Liver (tissue), 9 donors: ENCODE results near the gene COX11. TPM values are rescaled to one million over a fixed set of nuclear protein-coding genes. Genes with fewer than 3 reads are reported as not detected.

Source experiments
- DNase-seq: peaks from one replicate; pipeline ENCODE4 v3.0.0-alpha.2; 2017; ENCODE audit warnings: low spot score
- H3K27ac ChIP-seq, 2 donors: one replicate each; pipeline ENCODE4 v1.7.0; 2013; ENCODE audit warnings: inconsistent platforms in 2 of 2, low read length in 2 of 2, control low read depth in 1 of 2, low read depth in 1 of 2, mild to moderate bottlenecking in 1 of 2
- H3K27me3 ChIP-seq, 4 donors: one replicate each; pipeline versions ENCODE4 v1.6.1 to v1.7.0; 2013; ENCODE audit warnings: low read length in 3 of 4, inconsistent platforms in 1 of 4, mild to moderate bottlenecking in 1 of 4, moderate library complexity in 1 of 4; ENCODE audit not compliant: control insufficient read depth in 4 of 4, insufficient read depth in 4 of 4
- H3K36me3 ChIP-seq, 4 donors: one replicate each; pipeline versions ENCODE4 v1.6.1 to v1.7.0; 2013; ENCODE audit warnings: low read length in 3 of 4, mild to moderate bottlenecking in 3 of 4, low read depth in 1 of 4, moderate library complexity in 1 of 4; ENCODE audit not compliant: control insufficient read depth in 4 of 4, insufficient read depth in 3 of 4
- H3K4me1 ChIP-seq, 4 donors: one replicate each; pipeline versions ENCODE4 v1.6.1 to v1.7.0; 2013; ENCODE audit warnings: low read length in 3 of 4, mild to moderate bottlenecking in 3 of 4, moderate library complexity in 1 of 4; ENCODE audit not compliant: control insufficient read depth in 4 of 4, insufficient read depth in 4 of 4
- H3K4me3 ChIP-seq, 3 donors: one replicate each; pipeline versions ENCODE4 v1.6.1 to v1.7.0; 2013; ENCODE audit warnings: low read length in 3 of 3, control low read depth in 1 of 3, low read depth in 1 of 3, mild to moderate bottlenecking in 1 of 3
- H3K9ac ChIP-seq, 2 donors: one replicate each; pipeline ENCODE4 v1.7.0; 2013; ENCODE audit warnings: low read length in 2 of 2, mild to moderate bottlenecking in 2 of 2, moderate library complexity in 2 of 2, control low read depth in 1 of 2, low read depth in 1 of 2
- H3K9me3 ChIP-seq, 4 donors: one replicate each; pipeline versions ENCODE4 v1.6.1 to v1.7.0; 2013; ENCODE audit warnings: low read length in 3 of 4; ENCODE audit not compliant: control insufficient read depth in 4 of 4
- CTCF ChIP-seq: fragments of 150-350 bp; IDR thresholded peaks from 2 replicates; pipeline ENCODE4 v1.5.1; 2017; ENCODE audit warnings: improper control_type of control experiment, low read depth, low read length; ENCODE audit not compliant: missing input control
- EGR1 ChIP-seq, 2 donors: IDR thresholded peaks; 2 replicates each; pipeline ENCODE4 v1.6.1; 2016 to 2018; ENCODE audit warnings: antibody characterized with exemption in 2 of 2, low read depth in 2 of 2
- FOXA1 ChIP-seq: IDR thresholded peaks from 2 replicates; pipeline ENCODE4 v1.6.1; 2016; ENCODE audit warnings: antibody characterized with exemption
- FOXA2 ChIP-seq: IDR thresholded peaks from 2 replicates; pipeline ENCODE4 v1.6.1; 2016; ENCODE audit warnings: antibody characterized with exemption
- GABPA ChIP-seq, 2 donors: IDR thresholded peaks in 1 of 2; conservative IDR thresholded peaks in 1 of 2; 2 replicates each; pipeline ENCODE4 v1.6.1; 2016; ENCODE audit warnings: antibody characterized with exemption in 2 of 2, mild to moderate bottlenecking in 1 of 2, moderate library complexity in 1 of 2
- HNF4A ChIP-seq, 2 donors: conservative IDR thresholded peaks; 2 replicates each; pipeline ENCODE4 v1.6.1; 2016; ENCODE audit warnings: antibody characterized with exemption in 2 of 2, mild to moderate bottlenecking in 2 of 2
- HNF4G ChIP-seq: IDR thresholded peaks from 2 replicates; pipeline ENCODE4 v1.6.1; 2016; ENCODE audit warnings: antibody characterized with exemption
- JUND ChIP-seq, 2 donors: IDR thresholded peaks; 2 replicates each; pipeline ENCODE4 v1.6.1; 2016; ENCODE audit warnings: antibody characterized with exemption in 2 of 2
- MAX ChIP-seq: IDR thresholded peaks from 2 replicates; pipeline ENCODE4 v1.6.1; 2016; ENCODE audit warnings: antibody characterized with exemption
- NR2F2 ChIP-seq: IDR thresholded peaks from 2 replicates; pipeline ENCODE4 v1.6.1; 2016; ENCODE audit warnings: antibody characterized with exemption
- RAD21 ChIP-seq, 2 donors: IDR thresholded peaks; 2 replicates each; pipeline ENCODE4 v1.6.1; 2016; ENCODE audit warnings: antibody characterized with exemption in 2 of 2, mild to moderate bottlenecking in 2 of 2
- RXRA ChIP-seq, 2 donors: IDR thresholded peaks; 2 replicates each; pipeline ENCODE4 v1.6.1; 2017 to 2018; ENCODE audit warnings: antibody characterized with exemption in 2 of 2, mild to moderate bottlenecking in 1 of 2
- SP1 ChIP-seq: IDR thresholded peaks from 2 replicates; pipeline ENCODE4 v1.6.1; 2018; ENCODE audit warnings: antibody characterized with exemption, mild to moderate bottlenecking
- TAF1 ChIP-seq: conservative IDR thresholded peaks from 2 replicates; pipeline ENCODE4 v1.6.1; 2016; ENCODE audit warnings: antibody characterized with exemption, mild to moderate bottlenecking
- YY1 ChIP-seq: IDR thresholded peaks from 2 replicates; pipeline ENCODE4 v1.6.1; 2016; ENCODE audit warnings: antibody characterized with exemption, mild to moderate bottlenecking
- ZBTB33 ChIP-seq: IDR thresholded peaks from 2 replicates; pipeline ENCODE4 v1.6.1; 2016; ENCODE audit warnings: antibody characterized with exemption
- WGBS: extraction: QIAGEN DNeasy Blood & Tissue Kit; methylation state at CpG from one replicate; pipeline ENCODE4 v1.1.7; 2013; 5-methylcytosine and 5-hydroxymethylcytosine counted together
- polyA plus RNA-seq, 2 donors: library from polyadenylated mRNA; stranded (reverse) in 1 of 2; unstranded in 1 of 2; fragments of 200-250 nt in 1 of 2; fragments of >200 nt in 1 of 2; fragmentation: Nextera tagmentation in 1 of 2; extraction: Ambion mirVana in 1 of 2; gene quantifications; one replicate each; pipeline versions ENCODE4 v1.2.1 to v1.2.3, GENCODE V29; 2013 to 2015
- total RNA-seq, 2 donors: library from RNA; depleted of rRNA; stranded (reverse); fragments of >200 nt; gene quantifications; one replicate each; pipeline ENCODE4 v1.2.3, GENCODE V29; 2014
- TF ChIP-seq, protein P1 (sequence below): IDR thresholded peaks from 2 replicates; pipeline ENCODE4 v1.6.1; 2016; ENCODE audit warnings: antibody characterized with exemption
- TF ChIP-seq, protein P2 (sequence below): IDR thresholded peaks from 2 replicates; pipeline ENCODE4 v1.6.1; 2016; ENCODE audit warnings: antibody characterized with exemption, mild to moderate bottlenecking
- donor health status: healthy.
- donor health status: healthy.
- donor health status: healthy.
- donor health status: healthy.
- donor health status: healthy.

COX11 gene
- total and polyA plus RNA-seq, 4 donors = 29.0 to 46.7 (median 35.1) TPM

DNA sequence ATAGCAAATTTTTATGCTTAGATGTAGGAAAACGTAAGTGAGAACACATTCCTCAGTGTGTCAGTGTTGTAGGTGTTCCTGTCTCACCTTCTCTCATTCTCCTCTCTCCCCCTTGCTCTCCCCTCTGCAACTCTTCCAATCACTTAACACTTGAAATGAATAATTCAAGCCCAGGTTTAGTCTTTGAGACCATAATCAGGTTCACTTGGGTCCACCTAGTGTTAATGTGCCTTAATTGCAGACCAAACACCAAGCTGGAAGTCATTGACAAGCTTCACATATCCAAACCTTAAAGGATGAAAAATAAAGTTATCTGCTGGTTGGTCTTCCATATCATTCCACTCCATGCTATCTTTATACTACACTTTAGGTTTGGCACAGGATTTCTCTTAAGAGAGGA, 37.1 kb upstream of the COX11 start:
- whole genome bisulfite sequencing = 94% methylated on average over 1 of the region's 1 CpG
- no peak for DNase-seq
- H3K4me1 ChIP-seq = no peaks in the 10 kb centered on the region
- TF ChIP-seq MAX (no peak), RAD21 (IDR thresholded peaks at IDR 0.05) (peak in 1 of 2 donors; percentile 50), CTCF (peak; percentile 27), FOXA1 (no peak)
- H3K9me3 ChIP-seq = no peaks in the 10 kb centered on the region
- H3K27me3 ChIP-seq = no peaks in the 10 kb centered on the region
- H3K36me3 ChIP-seq = no peaks in the 10 kb centered on the region
- no peak overlapping the region for H3K9ac ChIP-seq
- H3K4me3 ChIP-seq = no peak overlapping the region
- no peak overlapping the region for H3K27ac ChIP-seq

- DNase-seq = no peak
- H3K4me3 ChIP-seq = no peak overlapping the region
- H3K36me3 ChIP-seq = no peaks in the 10 kb centered on the region
- H3K27me3 ChIP-seq = no peaks in the 10 kb centered on the region
- no peak overlapping the region for H3K9ac ChIP-seq
- no peak for TF ChIP-seq MAX
- no peak for TF ChIP-seq FOXA2
- TF ChIP-seq RXRA (IDR thresholded peaks at IDR 0.05) = no peak
- no peak for TF ChIP-seq HNF4G
- no peak for TF ChIP-seq NR2F2
- no peak for TF ChIP-seq JUND (IDR thresholded peaks at IDR 0.05)
- no peak for TF ChIP-seq HNF4A (conservative IDR thresholded peaks at IDR 0.05)
- no peak for TF ChIP-seq ZBTB33
- TF ChIP-seq, protein P1, sequence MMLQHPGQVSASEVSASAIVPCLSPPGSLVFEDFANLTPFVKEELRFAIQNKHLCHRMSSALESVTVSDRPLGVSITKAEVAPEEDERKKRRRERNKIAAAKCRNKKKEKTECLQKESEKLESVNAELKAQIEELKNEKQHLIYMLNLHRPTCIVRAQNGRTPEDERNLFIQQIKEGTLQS = no peak
- TF ChIP-seq CTCF = no peak
- no peak for TF ChIP-seq FOXA1
- TF ChIP-seq EGR1 (IDR thresholded peaks at IDR 0.05; ENCODE audit: low read depth in 2 of 2) = no peak
- no peak for TF ChIP-seq SP1
- TF ChIP-seq YY1 = no peak
- TF ChIP-seq TAF1 = no peak
- TF ChIP-seq RAD21 (IDR thresholded peaks at IDR 0.05) = no peak
- TF ChIP-seq GABPA (IDR thresholded peaks at IDR 0.05 in 1 of 2, conservative IDR thresholded peaks at IDR 0.05 in 1 of 2) = no peak
- TF ChIP-seq, protein P2, sequence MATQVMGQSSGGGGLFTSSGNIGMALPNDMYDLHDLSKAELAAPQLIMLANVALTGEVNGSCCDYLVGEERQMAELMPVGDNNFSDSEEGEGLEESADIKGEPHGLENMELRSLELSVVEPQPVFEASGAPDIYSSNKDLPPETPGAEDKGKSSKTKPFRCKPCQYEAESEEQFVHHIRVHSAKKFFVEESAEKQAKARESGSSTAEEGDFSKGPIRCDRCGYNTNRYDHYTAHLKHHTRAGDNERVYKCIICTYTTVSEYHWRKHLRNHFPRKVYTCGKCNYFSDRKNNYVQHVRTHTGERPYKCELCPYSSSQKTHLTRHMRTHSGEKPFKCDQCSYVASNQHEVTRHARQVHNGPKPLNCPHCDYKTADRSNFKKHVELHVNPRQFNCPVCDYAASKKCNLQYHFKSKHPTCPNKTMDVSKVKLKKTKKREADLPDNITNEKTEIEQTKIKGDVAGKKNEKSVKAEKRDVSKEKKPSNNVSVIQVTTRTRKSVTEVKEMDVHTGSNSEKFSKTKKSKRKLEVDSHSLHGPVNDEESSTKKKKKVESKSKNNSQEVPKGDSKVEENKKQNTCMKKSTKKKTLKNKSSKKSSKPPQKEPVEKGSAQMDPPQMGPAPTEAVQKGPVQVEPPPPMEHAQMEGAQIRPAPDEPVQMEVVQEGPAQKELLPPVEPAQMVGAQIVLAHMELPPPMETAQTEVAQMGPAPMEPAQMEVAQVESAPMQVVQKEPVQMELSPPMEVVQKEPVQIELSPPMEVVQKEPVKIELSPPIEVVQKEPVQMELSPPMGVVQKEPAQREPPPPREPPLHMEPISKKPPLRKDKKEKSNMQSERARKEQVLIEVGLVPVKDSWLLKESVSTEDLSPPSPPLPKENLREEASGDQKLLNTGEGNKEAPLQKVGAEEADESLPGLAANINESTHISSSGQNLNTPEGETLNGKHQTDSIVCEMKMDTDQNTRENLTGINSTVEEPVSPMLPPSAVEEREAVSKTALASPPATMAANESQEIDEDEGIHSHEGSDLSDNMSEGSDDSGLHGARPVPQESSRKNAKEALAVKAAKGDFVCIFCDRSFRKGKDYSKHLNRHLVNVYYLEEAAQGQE = no peak
- no peaks in the 10 kb centered on the region for H3K4me1 ChIP-seq
- no peaks in the 10 kb centered on the region for H3K9me3 ChIP-seq
- H3K27ac ChIP-seq = no peak overlapping the region
- WGBS = 92% methylated on average over 5 of the region's 5 CpGs
Observed at GRCh38 chr17:55004484-55004883, 36.0 kb upstream of the COX11 start.
